Prostate gland (tissue), 2 donors: ENCODE data around the gene KIAA1755. TPM values are rescaled to one million over a fixed set of nuclear protein-coding genes. Genes with fewer than 3 reads are reported as not detected.
A peak's percentile ranks its signal among the peaks of the same experiment; 100 is the strongest.

Experiments used
- DNase-seq: peaks from one replicate; pipeline ENCODE4 v3.0.0-alpha.2; 2019; ENCODE audit warnings: low spot score
- H3K27ac ChIP-seq, 2 donors: fragments of 200-600 bp; sonication (generic); 2 replicates each; pipeline ENCODE4 v1.5.1; 2017 to 2019
- H3K27me3 ChIP-seq: fragments of 200-600 bp; sonication (generic); replicated peaks from 2 replicates; pipeline ENCODE4 v1.5.1; 2019; ENCODE audit not compliant: insufficient read depth
- H3K36me3 ChIP-seq, 2 donors: fragments of 200-600 bp; sonication (generic); 1 replicate in 1 of 2; 2 replicates in 1 of 2; pipeline versions ENCODE4 v1.5.1 to v1.8.1; 2017 to 2019
- H3K4me1 ChIP-seq: fragments of 200-600 bp; sonication (generic); replicated peaks from 2 replicates; pipeline ENCODE4 v1.5.1; 2019
- H3K4me3 ChIP-seq, 2 donors: fragments of 200-600 bp; sonication (generic); 2 replicates each; pipeline ENCODE4 v1.5.1; 2017 to 2019
- H3K9me3 ChIP-seq: fragments of 200-600 bp; sonication (generic); 2 replicates; pipeline ENCODE4 v1.5.1; 2017
- CTCF ChIP-seq, 4 experiments: fragments of 200-600 bp in 2 of 4; fragments of 450-650 bp in 2 of 4; sonication (generic) in 2 of 4; IDR thresholded peaks; 1 replicate in 3 of 4; 2 replicates in 1 of 4; pipeline ENCODE4 v1.5.1; 2016 to 2019; ENCODE audit warnings: antibody characterized with exemption in 4 of 4, mild to moderate bottlenecking in 2 of 4, moderate library complexity in 2 of 4
- POLR2A ChIP-seq: fragments of 450-650 bp; IDR thresholded peaks from one replicate; pipeline ENCODE4 v1.6.1; 2016; ENCODE audit warnings: antibody characterized with exemption, mild to moderate bottlenecking
- POLR2AphosphoS5 ChIP-seq: sonication (generic); formaldehyde crosslinking; IDR thresholded peaks from one replicate; pipeline ENCODE4 v1.6.1; 2017; ENCODE audit warnings: antibody characterized with exemption
- WGBS: methylation state at CpG from one replicate; pipeline ENCODE4 v1.1.5; 2018; 5-methylcytosine and 5-hydroxymethylcytosine counted together
- intact Hi-C: fragments of 100-400 bp; cut with DNase I; formaldehyde crosslinking; loops from one replicate; pipeline ENCODE4 v1.14.2; 2022
- total RNA-seq, 2 donors: library from RNA; depleted of rRNA; stranded (reverse); fragments of >200 nt; gene quantifications; one replicate each; pipeline ENCODE4 v1.1.0, GENCODE V29; 2016

The KIAA1755 gene
- total RNA-seq, 2 donors from 2014 or later: 5.0 to 10.8 TPM

- no peak for DNase-seq
- H3K4me1 ChIP-seq: no peaks in the 10 kb centered on the region
- H3K36me3 ChIP-seq: no peaks in the 10 kb centered on the region
- WGBS: 98% methylated on average over 3 of the region's 3 CpGs
- H3K9me3 ChIP-seq: no peaks in the 10 kb centered on the region
- H3K27ac ChIP-seq: no peak overlapping the region
- intact Hi-C loops: no loop called here
- H3K27me3 ChIP-seq: no peaks in the 10 kb centered on the region
- TF ChIP-seq CTCF (IDR thresholded peaks at IDR 0.05): no peak
- no peak for TF ChIP-seq POLR2A
- H3K4me3 ChIP-seq: no peak overlapping the region
Observed at GRCh38 chr20:38301309-38301708, 40.8 kb upstream of the KIAA1755 start.

- H3K4me1 ChIP-seq: no peaks in the 10 kb centered on the region
- intact Hi-C loops: no loop called here
- TF ChIP-seq POLR2AphosphoS5 (no peak), CTCF (IDR thresholded peaks at IDR 0.05) (no peak), POLR2A (no peak)
Observed at GRCh38 chr20:38300438-38300837, 39.9 kb upstream of the KIAA1755 start.

DNA sequence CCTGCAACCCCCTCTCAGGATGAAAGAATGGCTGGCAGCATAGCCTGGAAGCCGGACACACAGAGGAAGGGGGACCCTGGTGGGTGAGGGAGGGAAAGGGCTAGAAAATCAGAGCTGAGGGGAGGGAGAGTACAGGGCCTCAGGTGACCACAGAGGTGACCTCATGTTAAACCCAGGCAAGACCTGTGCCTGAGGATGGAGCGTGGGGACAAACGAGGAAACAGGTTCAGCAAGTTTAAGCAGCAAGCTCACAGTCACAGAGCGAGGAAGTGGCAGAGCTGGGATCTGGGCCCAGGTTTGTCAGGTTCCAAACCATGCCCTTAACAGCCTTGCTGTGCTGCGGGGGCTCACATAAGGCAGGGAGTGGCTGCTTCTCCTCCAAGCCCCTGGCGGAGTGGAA lies 39.4 kb upstream of the KIAA1755 start:
- WGBS: 45% methylated on average over 6 of the region's 6 CpGs
- intact Hi-C loops: loop anchor here (2.0 kb wide), 1 partner anchor 55 kb away; no protein-coding TSS in a partner anchor

More at GRCh38 chr20:38300438-38300837, 39.9 kb upstream of the KIAA1755 start:
- H3K27ac ChIP-seq: peak overlapping the region; percentile 41 to 79
- H3K36me3 ChIP-seq: no peaks in the 10 kb centered on the region
- no peak for DNase-seq
- H3K4me3 ChIP-seq: no peak overlapping the region
- WGBS: 64% methylated on average over 4 of the region's 4 CpGs
- no peaks in the 10 kb centered on the region for H3K9me3 ChIP-seq
- no peaks in the 10 kb centered on the region for H3K27me3 ChIP-seq

GRCh38 chr20:38298768-38299288 lies 38.3 kb upstream of the KIAA1755 start:
- no peaks in the 10 kb centered on the region for H3K4me1 ChIP-seq
- DNase-seq: peak; percentile 70
- peak overlapping the region; percentile 41 to 79 for H3K27ac ChIP-seq
- TF ChIP-seq POLR2AphosphoS5: peak; percentile 72
- no peak for TF ChIP-seq CTCF (IDR thresholded peaks at IDR 0.05)
- H3K36me3 ChIP-seq: no peaks in the 10 kb centered on the region
- intact Hi-C loops: loop anchor here (2.0 kb wide), 1 partner anchor 54 kb away; no protein-coding TSS in a partner anchor
- no peak overlapping the region for H3K4me3 ChIP-seq
- H3K9me3 ChIP-seq: no peaks in the 10 kb centered on the region
- WGBS: 12% methylated on average over 13 of the region's 13 CpGs
- no peaks in the 10 kb centered on the region for H3K27me3 ChIP-seq

More for the DNA sequence above, 39.4 kb upstream of the KIAA1755 start:
- H3K27me3 ChIP-seq: no peaks in the 10 kb centered on the region
- no peaks in the 10 kb centered on the region for H3K9me3 ChIP-seq
- peak overlapping the region; percentile 41 to 79 for H3K27ac ChIP-seq
- no peak for TF ChIP-seq POLR2A
- TF ChIP-seq POLR2AphosphoS5: peak; percentile 41
- no peak for TF ChIP-seq CTCF (IDR thresholded peaks at IDR 0.05)
- no peaks in the 10 kb centered on the region for H3K36me3 ChIP-seq
- H3K4me3 ChIP-seq: no peak overlapping the region
- H3K4me1 ChIP-seq: no peaks in the 10 kb centered on the region
- peak; percentile 45 for DNase-seq
